Large intestine (tissue), 3 donors: Measurements from ENCODE around the gene PCIF1. TPM values are rescaled to one million over a fixed set of nuclear protein-coding genes. Genes with fewer than 3 reads are reported as not detected.
"Not testable (repeated sequence)": the region's sequence is repeated elsewhere in the genome, so short reads cannot be mapped to it uniquely, and the experiment has no call there.

Source experiments
- DNase-seq, 2 donors: peaks; one replicate each; pipeline versions ENCODE4 v3.0.0 to v3.0.0-alpha.2; 2013
- H3K27ac ChIP-seq: one replicate; pipeline ENCODE4 v1.5.1; 2013; ENCODE audit warnings: low read length
- H3K27me3 ChIP-seq: 2 replicates; pipeline ENCODE4 v1.6.1; 2013; ENCODE audit warnings: low read length; ENCODE audit not compliant: control insufficient read depth, insufficient read depth
- H3K36me3 ChIP-seq: 2 replicates; pipeline ENCODE4 v1.6.1; 2013; ENCODE audit warnings: low read length; ENCODE audit not compliant: control insufficient read depth, insufficient read depth
- H3K4me1 ChIP-seq: one replicate; pipeline ENCODE4 v1.6.1; 2013; ENCODE audit warnings: low read length; ENCODE audit not compliant: control insufficient read depth, insufficient read depth
- H3K4me3 ChIP-seq: one replicate; pipeline ENCODE4 v1.5.1; 2013; ENCODE audit warnings: low read length
- H3K9me3 ChIP-seq: one replicate; pipeline ENCODE4 v1.6.1; 2013; ENCODE audit warnings: mild to moderate bottlenecking, low read depth, low read length, moderate library complexity; ENCODE audit not compliant: control insufficient read depth
- WGBS: methylation state at CpG from one replicate; pipeline ENCODE4 v1.1.5; 2013; ENCODE audit warnings: low lambda C conversion rate; ENCODE audit not compliant: insufficient coverage; 5-methylcytosine and 5-hydroxymethylcytosine counted together
- polyA plus RNA-seq: library from polyadenylated mRNA; unstranded; fragments of 120-200 nt; gene quantifications from one replicate; pipeline ENCODE4 v1.2.1, GENCODE V29; 2013

The PCIF1 gene
- polyA plus RNA-seq, 1 donor: 28.1 TPM

DNA sequence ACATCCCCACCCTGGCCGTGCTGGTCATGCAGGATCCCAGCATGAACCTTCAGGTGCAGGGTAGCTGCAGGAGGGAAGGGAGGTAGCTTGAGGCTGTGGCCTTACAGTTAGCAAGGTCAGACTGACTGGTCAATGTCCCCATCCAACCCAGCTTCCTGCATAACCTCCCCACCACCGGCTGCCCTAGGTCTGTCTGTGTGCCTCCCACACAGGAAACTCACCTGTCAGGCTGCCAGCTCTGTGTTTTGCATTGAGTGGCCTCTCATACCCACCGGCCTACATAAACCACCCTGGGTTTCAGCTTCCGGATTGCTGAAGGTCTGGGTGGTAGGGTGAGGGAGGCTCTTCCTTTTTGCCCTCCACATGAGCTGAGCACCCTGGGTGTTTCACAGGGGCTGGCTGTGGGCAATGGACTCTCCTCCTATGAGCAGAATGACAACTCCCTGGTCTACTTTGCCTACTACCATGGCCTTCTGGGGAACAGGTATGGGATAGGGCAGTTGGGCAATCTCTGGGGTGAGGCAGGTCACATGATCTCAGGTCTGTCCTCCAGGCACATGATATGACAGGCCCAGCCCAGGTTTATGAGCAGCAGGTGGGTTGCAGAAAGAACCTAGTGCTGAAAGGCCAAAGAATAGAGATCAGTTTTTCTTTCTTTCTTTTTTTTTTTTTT, 41.5 kb upstream of the PCIF1 start:
- peak; percentile 93 to 95 for DNase-seq
- H3K36me3 ChIP-seq: peaks cover 61% of the 10 kb centered on the region
- no peaks in the 10 kb centered on the region for H3K27me3 ChIP-seq
- no peaks in the 10 kb centered on the region for H3K9me3 ChIP-seq
- peak overlapping the region; percentile 92 for H3K4me3 ChIP-seq
- H3K27ac ChIP-seq: peak overlapping the region; percentile 96
- H3K4me1 ChIP-seq: peaks cover 18% of the 10 kb centered on the region
- no CpG with 5 or more reads among the region's 4 CpGs for WGBS

GRCh38 chr20:45893831-45894230, 40.7 kb upstream of the PCIF1 start:
- Histone ChIP-seq H3K4me1 (peaks cover 18% of the 10 kb centered on the region), H3K27me3 (no peaks in the 10 kb centered on the region), H3K27ac (peak overlapping the region; percentile 96), H3K36me3 (peaks cover 64% of the 10 kb centered on the region), H3K4me3 (peak overlapping the region; percentile 32), H3K9me3 (no peaks in the 10 kb centered on the region)
- WGBS: 80% methylated on average over 1 of the region's 4 CpGs
- DNase-seq: no peak

DNA sequence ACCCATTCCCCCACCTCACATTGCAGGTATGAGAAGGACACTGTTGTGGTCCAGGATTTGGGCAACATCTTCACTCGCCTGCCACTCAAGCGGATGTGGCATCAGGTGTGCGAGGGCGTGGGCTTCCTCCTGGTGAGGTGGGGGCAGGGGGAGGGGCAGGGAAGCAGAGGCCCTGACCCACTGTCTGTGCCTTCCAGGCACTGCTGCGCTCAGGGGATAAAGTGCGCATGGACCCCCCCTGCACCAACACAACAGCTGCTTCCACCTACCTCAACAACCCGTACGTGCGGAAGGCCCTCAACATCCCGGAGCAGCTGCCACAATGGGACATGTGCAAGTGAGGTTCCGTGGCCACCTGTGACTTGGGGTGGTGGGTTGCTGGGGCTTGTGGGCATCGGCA, 39.7 kb upstream of the PCIF1 start:
- no CpG with 5 or more reads among the region's 12 CpGs for WGBS
- Histone ChIP-seq H3K36me3 (peaks cover 73% of the 10 kb centered on the region), H3K4me3 (no peak overlapping the region), H3K9me3 (no peaks in the 10 kb centered on the region), H3K4me1 (peaks cover 18% of the 10 kb centered on the region), H3K27me3 (no peaks in the 10 kb centered on the region), H3K27ac (no peak overlapping the region)
- no peak for DNase-seq

- WGBS: no CpG with 5 or more reads among the region's 14 CpGs
- Histone ChIP-seq H3K27me3 (no peaks in the 10 kb centered on the region), H3K4me3 (no peak overlapping the region), H3K36me3 (peaks cover 79% of the 10 kb centered on the region), H3K27ac (no peak overlapping the region), H3K9me3 (no peaks in the 10 kb centered on the region), H3K4me1 (peaks cover 18% of the 10 kb centered on the region)
- no peak for DNase-seq
Observed at GRCh38 chr20:45896641-45897161, 37.8 kb upstream of the PCIF1 start.

DNA sequence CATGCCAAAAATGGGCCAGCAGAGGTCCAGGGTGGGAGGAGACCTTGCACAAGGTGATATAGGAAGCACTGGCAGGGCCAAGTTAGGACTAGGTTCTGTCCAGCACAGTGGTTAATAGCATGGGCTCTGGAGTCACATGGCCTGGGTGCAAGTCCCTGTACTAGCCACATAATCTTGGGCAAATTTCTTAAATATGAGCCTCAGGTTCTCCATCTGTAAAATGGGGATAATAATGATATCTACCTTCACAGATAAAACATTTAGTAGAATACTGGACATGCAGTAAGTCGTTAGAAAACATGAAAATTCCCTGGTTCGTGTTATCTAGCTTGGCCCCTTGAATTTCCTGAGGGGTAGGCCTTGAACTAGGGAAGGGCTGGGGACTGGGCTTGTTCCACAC, 37.2 kb upstream of the PCIF1 start:
- H3K4me1 ChIP-seq: peaks cover 18% of the 10 kb centered on the region
- DNase-seq: no peak
- 100% methylated on average over 1 of the region's 2 CpGs for WGBS
- peaks cover 79% of the 10 kb centered on the region for H3K36me3 ChIP-seq
- no peaks in the 10 kb centered on the region for H3K27me3 ChIP-seq
- no peaks in the 10 kb centered on the region for H3K9me3 ChIP-seq
- H3K4me3 ChIP-seq: no peak overlapping the region
- H3K27ac ChIP-seq: no peak overlapping the region

- WGBS: no CpG with 5 or more reads among the region's 7 CpGs
- no peaks in the 10 kb centered on the region for H3K27me3 ChIP-seq
- H3K4me3 ChIP-seq: no peak overlapping the region
- peaks cover 75% of the 10 kb centered on the region for H3K36me3 ChIP-seq
- no peak overlapping the region for H3K27ac ChIP-seq
- H3K4me1 ChIP-seq: peaks cover 15% of the 10 kb centered on the region
- DNase-seq: no peak
- no peaks in the 10 kb centered on the region for H3K9me3 ChIP-seq
Observed at GRCh38 chr20:45897692-45898091, 36.8 kb upstream of the PCIF1 start.

DNA sequence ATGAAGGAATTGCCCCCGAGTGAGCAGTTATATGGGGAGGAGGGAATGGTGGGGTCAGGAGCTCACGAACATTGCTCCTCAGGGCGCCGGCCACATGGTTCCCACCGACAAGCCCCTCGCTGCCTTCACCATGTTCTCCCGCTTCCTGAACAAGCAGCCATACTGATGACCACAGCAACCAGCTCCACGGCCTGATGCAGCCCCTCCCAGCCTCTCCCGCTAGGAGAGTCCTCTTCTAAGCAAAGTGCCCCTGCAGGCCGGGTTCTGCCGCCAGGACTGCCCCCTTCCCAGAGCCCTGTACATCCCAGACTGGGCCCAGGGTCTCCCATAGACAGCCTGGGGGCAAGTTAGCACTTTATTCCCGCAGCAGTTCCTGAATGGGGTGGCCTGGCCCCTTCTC, 36.2 kb upstream of the PCIF1 start:
- WGBS: no CpG with 5 or more reads among the region's 12 CpGs
- Histone ChIP-seq H3K9me3 (no peaks in the 10 kb centered on the region), H3K27ac (no peak overlapping the region), H3K4me1 (peaks cover 11% of the 10 kb centered on the region), H3K36me3 (peaks cover 69% of the 10 kb centered on the region), H3K4me3 (no peak overlapping the region), H3K27me3 (no peaks in the 10 kb centered on the region)
- DNase-seq: no peak

DNA sequence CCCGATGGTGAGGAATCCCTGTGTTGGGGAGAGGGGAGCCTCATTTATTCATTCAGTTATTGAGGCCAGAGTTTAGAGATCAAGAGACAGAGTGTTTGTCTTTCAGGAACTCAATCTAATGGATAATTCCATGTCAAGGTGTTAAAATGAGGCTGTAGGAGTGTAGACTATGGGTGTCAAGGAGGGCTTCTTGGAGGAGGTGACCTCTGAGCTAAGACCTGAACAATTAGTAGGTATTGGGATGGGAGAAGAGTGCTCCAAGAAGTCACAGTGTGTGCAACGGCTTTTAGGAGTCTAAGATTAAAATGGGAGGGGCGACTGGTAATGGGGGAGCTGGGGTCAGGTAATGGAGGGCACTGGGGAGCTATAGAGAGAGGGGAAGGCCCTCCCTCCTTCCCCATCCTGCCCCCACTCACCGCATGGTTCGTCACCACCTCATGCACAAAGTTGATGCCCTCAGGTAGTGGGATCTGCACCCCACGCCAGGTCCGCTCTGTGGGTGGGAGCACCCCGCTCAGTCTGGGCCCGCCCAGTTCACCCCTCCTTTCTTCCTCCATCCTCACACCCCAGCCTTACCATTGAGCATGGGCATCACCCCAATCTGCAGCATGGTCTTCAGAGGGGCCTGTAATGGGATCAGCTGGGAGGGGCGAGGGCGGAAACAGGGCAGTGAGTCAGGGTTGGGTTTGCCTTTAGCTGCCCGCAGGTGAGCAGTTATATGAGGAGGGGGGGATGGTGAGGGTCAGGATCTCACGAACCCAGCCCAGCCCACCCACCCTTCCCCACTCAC, 35.2 kb upstream of the PCIF1 start:
- Histone ChIP-seq H3K4me1 (peaks cover 4% of the 10 kb centered on the region), H3K4me3 (no peak overlapping the region), H3K27ac (no peak overlapping the region), H3K36me3 (peaks cover 61% of the 10 kb centered on the region), H3K9me3 (no peaks in the 10 kb centered on the region), H3K27me3 (no peaks in the 10 kb centered on the region)
- no CpG with 5 or more reads among the region's 13 CpGs for WGBS
- no peak for DNase-seq

DNA sequence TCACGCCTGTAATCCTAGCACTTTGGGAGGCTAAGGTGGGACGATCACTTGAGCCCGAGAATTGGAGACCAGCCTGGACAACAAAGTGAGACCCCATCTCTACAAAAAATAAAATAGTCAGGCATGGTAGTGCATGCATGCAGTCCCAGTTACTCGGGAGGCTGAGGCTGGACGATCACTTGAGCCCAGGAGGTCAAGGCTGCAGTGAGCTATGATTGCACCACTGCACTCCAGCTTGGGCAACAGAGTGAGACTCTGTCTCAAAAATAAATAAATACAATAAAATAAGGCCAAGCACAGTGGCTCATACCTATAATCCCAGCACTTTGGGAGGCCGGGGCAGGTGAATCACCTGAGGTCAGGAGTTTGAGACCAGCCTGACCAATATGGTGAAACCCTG, 33.2 kb upstream of the PCIF1 start:
- not testable (repeated sequence) for H3K4me3 ChIP-seq, H3K4me1 ChIP-seq, H3K27ac ChIP-seq, DNase-seq, H3K27me3 ChIP-seq, H3K9me3 ChIP-seq
- H3K36me3 ChIP-seq: peaks cover 43% of the 10 kb centered on the region
- WGBS: 100% methylated on average over 2 of the region's 6 CpGs

- Histone ChIP-seq H3K36me3 (peaks cover 34% of the 10 kb centered on the region), H3K4me3 (no peak overlapping the region), H3K9me3 (no peaks in the 10 kb centered on the region), H3K27ac (no peak overlapping the region), H3K4me1 (no peaks in the 10 kb centered on the region), H3K27me3 (no peaks in the 10 kb centered on the region)
- DNase-seq: no peak
- no CpG with 5 or more reads among the region's 14 CpGs for WGBS
Observed at GRCh38 chr20:45902199-45902701, 32.2 kb upstream of the PCIF1 start.
